H9 (cell line): ENCODE measurements around the gene FBXL7. TPM values are rescaled to one million over a fixed set of nuclear protein-coding genes. Genes with fewer than 3 reads are reported as not detected.

ENCODE experiments used
- DNase-seq: peaks from one replicate; pipeline ENCODE4 v3.0.0-alpha.2; 2017
- H2AFZ ChIP-seq: one replicate; pipeline ENCODE4 v1.6.1; 2013; ENCODE audit warnings: mild to moderate bottlenecking, low read length, control low read depth, moderate library complexity
- H2AK5ac ChIP-seq: 2 replicates; pipeline ENCODE4 v1.6.1; 2013; ENCODE audit warnings: low read length, control low read depth, mixed read lengths; ENCODE audit not compliant: insufficient read length
- H2BK120ac ChIP-seq: one replicate; pipeline ENCODE4 v1.6.1; 2013; ENCODE audit warnings: low read depth, mild to moderate bottlenecking, low read length, control low read depth, inconsistent platforms; ENCODE audit not compliant: poor library complexity, severe bottlenecking
- H2BK12ac ChIP-seq: 2 replicates; pipeline ENCODE4 v1.6.1; 2013; ENCODE audit warnings: low read length, control low read depth, mixed read lengths, low read depth; ENCODE audit not compliant: insufficient read length
- H2BK15ac ChIP-seq: 2 replicates; pipeline ENCODE4 v1.6.1; 2013; ENCODE audit warnings: low read depth, low read length, control low read depth
- H2BK20ac ChIP-seq: one replicate; pipeline ENCODE4 v1.6.1; 2013; ENCODE audit warnings: low read depth, mild to moderate bottlenecking, low read length, control low read depth, inconsistent platforms; ENCODE audit not compliant: poor library complexity, severe bottlenecking
- H2BK5ac ChIP-seq: 2 replicates; pipeline ENCODE4 v1.6.1; 2013; ENCODE audit warnings: low read length, control low read depth, mixed read lengths; ENCODE audit not compliant: insufficient read length
- H3K14ac ChIP-seq: 2 replicates; pipeline ENCODE4 v1.6.1; 2013; ENCODE audit warnings: low read length, control low read depth; ENCODE audit not compliant: insufficient read depth
- H3K18ac ChIP-seq: 2 replicates; pipeline ENCODE4 v1.6.1; 2013; ENCODE audit warnings: low read depth, mild to moderate bottlenecking, mixed read lengths, low read length, control low read depth; ENCODE audit not compliant: insufficient read length
- H3K23ac ChIP-seq: 2 replicates; pipeline ENCODE4 v1.6.1; 2013; ENCODE audit warnings: low read length, control low read depth, mixed read lengths, low read depth; ENCODE audit not compliant: insufficient read length
- H3K23me2 ChIP-seq: 2 replicates; pipeline ENCODE4 v1.6.1; 2013; ENCODE audit warnings: low read depth, mild to moderate bottlenecking, mixed read lengths, low read length, control low read depth; ENCODE audit not compliant: insufficient read length, poor library complexity, severe bottlenecking
- H3K27ac ChIP-seq: 2 replicates; pipeline ENCODE4 v1.5.1; 2013; ENCODE audit warnings: low read length, control low read depth, mixed read lengths, low read depth; ENCODE audit not compliant: insufficient read length
- H3K27me3 ChIP-seq: 2 replicates; pipeline ENCODE4 v1.6.1; 2013; ENCODE audit warnings: low read length, control low read depth, inconsistent platforms; ENCODE audit not compliant: insufficient read depth
- H3K4ac ChIP-seq: 2 replicates; pipeline ENCODE4 v1.6.1; 2013; ENCODE audit warnings: low read depth, mild to moderate bottlenecking, control low read depth, inconsistent platforms, low read length, moderate library complexity
- H3K4me1 ChIP-seq: 2 replicates; pipeline ENCODE4 v1.6.1; 2013; ENCODE audit warnings: low read length, control low read depth, inconsistent platforms; ENCODE audit not compliant: insufficient read depth
- H3K4me2 ChIP-seq: 2 replicates; pipeline ENCODE4 v1.6.1; 2013; ENCODE audit warnings: low read length, control low read depth, mixed read lengths; ENCODE audit not compliant: insufficient read length, insufficient read depth
- H3K56ac ChIP-seq: 2 replicates; pipeline ENCODE4 v1.6.1; 2013; ENCODE audit warnings: low read depth, mild to moderate bottlenecking, mixed read lengths, low read length, control low read depth; ENCODE audit not compliant: insufficient read length
- H3K79me1 ChIP-seq: 2 replicates; pipeline ENCODE4 v1.6.1; 2013; ENCODE audit warnings: low read depth, mild to moderate bottlenecking, moderate library complexity, low read length, control low read depth, inconsistent platforms; ENCODE audit not compliant: insufficient read depth, poor library complexity, severe bottlenecking
- H3K79me2 ChIP-seq: 2 replicates; pipeline ENCODE4 v1.6.1; 2013; ENCODE audit warnings: low read length, control low read depth, inconsistent platforms; ENCODE audit not compliant: insufficient read depth
- H3K9ac ChIP-seq: 2 replicates; pipeline ENCODE4 v1.6.1; 2013; ENCODE audit warnings: low read length, control low read depth, mixed read lengths; ENCODE audit not compliant: insufficient read length; ENCODE audit errors: extremely low read depth
- H3K9me3 ChIP-seq: one replicate; pipeline ENCODE4 v1.6.1; 2013; ENCODE audit warnings: low read depth, low read length, inconsistent platforms; ENCODE audit not compliant: control insufficient read depth
- H3T11ph ChIP-seq: one replicate; pipeline ENCODE4 v1.6.1; 2013; ENCODE audit warnings: mild to moderate bottlenecking, low read length, control low read depth, inconsistent platforms
- H4K20me1 ChIP-seq: one replicate; pipeline ENCODE4 v1.6.1; 2013; ENCODE audit not compliant: control insufficient read depth, insufficient read length, insufficient read depth
- H4K5ac ChIP-seq: 2 replicates; pipeline ENCODE4 v1.6.1; 2013; ENCODE audit warnings: low read depth, mild to moderate bottlenecking, mixed read lengths, low read length, control low read depth; ENCODE audit not compliant: insufficient read length
- H4K8ac ChIP-seq: replicated peaks from 2 replicates; pipeline ENCODE4 v1.6.1; 2013; ENCODE audit warnings: low read length, control low read depth, mixed read lengths, low read depth; ENCODE audit not compliant: insufficient read length
- H4K91ac ChIP-seq: 2 replicates; pipeline ENCODE4 v1.6.1; 2013; ENCODE audit warnings: low read depth, mild to moderate bottlenecking, moderate library complexity, mixed read lengths, low read length, control low read depth; ENCODE audit not compliant: insufficient read length
- H3K27ac Mint-ChIP-seq, 3 experiments: 2 replicates in 2 of 3; 3 replicates in 1 of 3; pipeline ENCODE4 v1.8.0; 2020 to 2021; ENCODE audit warnings: mixed read lengths in 3 of 3, mild to moderate bottlenecking in 1 of 3, moderate library complexity in 1 of 3
- H3K27me3 Mint-ChIP-seq: 2 replicates; pipeline ENCODE4 v1.8.0; 2021; ENCODE audit warnings: low read depth, mild to moderate bottlenecking, moderate library complexity, mixed read lengths
- H3K36me3 Mint-ChIP-seq, 3 experiments: 2 replicates in 2 of 3; 3 replicates in 1 of 3; pipeline ENCODE4 v1.8.0; 2020 to 2021; ENCODE audit warnings: low read depth in 3 of 3, mixed read lengths in 3 of 3; ENCODE audit not compliant: insufficient read depth in 1 of 3
- H3K4me1 Mint-ChIP-seq, 2 experiments: 2 replicates each; pipeline ENCODE4 v1.8.0; 2020; ENCODE audit warnings: mixed read lengths in 2 of 2
- H3K4me3 Mint-ChIP-seq, 2 experiments: 2 replicates in 1 of 2; 3 replicates in 1 of 2; pipeline ENCODE4 v1.8.0; 2020 to 2021; ENCODE audit warnings: mild to moderate bottlenecking in 2 of 2, mixed read lengths in 2 of 2, moderate library complexity in 1 of 2
- H3K9me3 Mint-ChIP-seq, 2 experiments: 2 replicates in 1 of 2; 3 replicates in 1 of 2; pipeline ENCODE4 v1.8.0; 2020; ENCODE audit warnings: mild to moderate bottlenecking in 2 of 2, mixed read lengths in 2 of 2, moderate library complexity in 1 of 2
- CTCF ChIP-seq: fragments of 200-600 bp; sonication (generic); conservative IDR thresholded peaks from 3 replicates; pipeline ENCODE4 v1.8.0; 2021; ENCODE audit warnings: antibody characterized with exemption, mild to moderate bottlenecking
- WGBS: extraction: QIAGEN DNeasy Blood & Tissue Kit; methylation state at CpG from one replicate; pipeline ENCODE4 v1.1.7; 2013; ENCODE audit warnings: missing lambda C conversion rate, low lambda C conversion rate, mixed read lengths; ENCODE audit not compliant: insufficient read length; ENCODE audit errors: extremely low coverage; 5-methylcytosine and 5-hydroxymethylcytosine counted together
- total RNA-seq: library from RNA; stranded (reverse); gene quantifications from 2 replicates; pipeline ENCODE4 v1.2.1, GENCODE V29; 2021

Gene FBXL7
- total RNA-seq, 1 experiment from 2014 or later = 14.6 TPM

GRCh38 chr5:15594977-15595568, 95.1 kb downstream of the FBXL7 start:
- no peak overlapping the region for H4K5ac ChIP-seq
- no peak overlapping the region for H3K56ac ChIP-seq
- H2BK5ac ChIP-seq = no peak overlapping the region
- H4K91ac ChIP-seq = no peak overlapping the region
- no peak overlapping the region for H3T11ph ChIP-seq
- H3K27me3 ChIP-seq = no peaks in the 10 kb centered on the region
- H3K23ac ChIP-seq = no peak overlapping the region
- H4K20me1 ChIP-seq = no peaks in the 10 kb centered on the region
- Mint-ChIP-seq H3K27me3 (no peaks in the 10 kb centered on the region), H3K9me3 (peaks cover 0 to 2% of the 10 kb centered on the region in 2 experiments; a peak in 1 of 5 replicates), H3K27ac (no peak overlapping the region; a peak in 2 of 7 replicates), H3K4me3 (no peak overlapping the region), H3K36me3 (peaks cover 0 to 4% (median 1%) of the 10 kb centered on the region in 3 experiments; a peak in 2 of 7 replicates), H3K4me1 (peaks cover 23 to 28% of the 10 kb centered on the region in 2 experiments)
- no peak overlapping the region for H4K8ac ChIP-seq
- no CpG with 5 or more reads among the region's 7 CpGs for WGBS
- no peaks in the 10 kb centered on the region for H3K79me2 ChIP-seq
- H3K4me1 ChIP-seq = no peaks in the 10 kb centered on the region
- no peak overlapping the region for H2AK5ac ChIP-seq
- H3K4me2 ChIP-seq = no peak overlapping the region
- H3K23me2 ChIP-seq = no peaks in the 10 kb centered on the region
- H3K18ac ChIP-seq = no peak overlapping the region
- TF ChIP-seq CTCF = peak; percentile 31
- no peak overlapping the region for H2BK20ac ChIP-seq
- H3K4ac ChIP-seq = no peak overlapping the region
- H3K79me1 ChIP-seq = no peaks in the 10 kb centered on the region
- no peak overlapping the region for H3K14ac ChIP-seq
- H2BK12ac ChIP-seq = no peak overlapping the region
- H2BK120ac ChIP-seq = no peak overlapping the region
- no peak overlapping the region for H3K9ac ChIP-seq
- no peak overlapping the region for H2AFZ ChIP-seq
- DNase-seq = no peak
- H2BK15ac ChIP-seq = no peak overlapping the region
- no peaks in the 10 kb centered on the region for H3K9me3 ChIP-seq
- no peak overlapping the region for H3K27ac ChIP-seq
